ENCODE data around the gene LCE6A. TPM values are rescaled to one million over a fixed set of nuclear protein-coding genes. Genes with fewer than 3 reads are reported as not detected.

Gene LCE6A
- total RNA-seq, 1 donor from 2014 or later, result not detected

- Histone ChIP-seq H3K9ac (no peak overlapping the region), H3K79me2 (ENCODE audit: low read depth) (no peaks in the 10 kb centered on the region), H3K27ac (no peak overlapping the region), H3K4me1 (no peaks in the 10 kb centered on the region), H4K20me1 (ENCODE audit: low read depth) (no peaks in the 10 kb centered on the region), H3K9me3 (ENCODE audit: low read depth) (peaks cover 11% of the 10 kb centered on the region), H3F3A (ENCODE audit: low read depth) (no peaks in the 10 kb centered on the region), H3K36me3 (no peaks in the 10 kb centered on the region), H3K4me3 (no peak overlapping the region), H3K4me2 (no peak overlapping the region), H2AFZ (replicated peaks) (no peak overlapping the region), H3K27me3 (no peaks in the 10 kb centered on the region)
- H3K27me3 Mint-ChIP-seq (ENCODE audit: insufficient read depth, low read depth), result peaks cover 3% of the 10 kb centered on the region
- no peaks in the 10 kb centered on the region for H3K36me3 Mint-ChIP-seq
- DNase-seq (ENCODE audit: low spot score), result no peak
- H3K27ac Mint-ChIP-seq, result no peak overlapping the region
- H3K4me1 Mint-ChIP-seq, result no peaks in the 10 kb centered on the region
- no peak overlapping the region for H3K4me3 Mint-ChIP-seq
- no peak for TF ChIP-seq CTCF (IDR thresholded peaks at IDR 0.05)
- TF ChIP-seq EZH2 (IDR thresholded peaks at IDR 0.05), result no peak
- TF ChIP-seq EZH2phosphoT487 (IDR thresholded peaks at IDR 0.05), result no peak
- peaks cover 4% of the 10 kb centered on the region for H3K9me3 Mint-ChIP-seq
These were observed 43.4 kb downstream of the LCE6A start for GRCh38 chr1:152886085-152886484.

DNA sequence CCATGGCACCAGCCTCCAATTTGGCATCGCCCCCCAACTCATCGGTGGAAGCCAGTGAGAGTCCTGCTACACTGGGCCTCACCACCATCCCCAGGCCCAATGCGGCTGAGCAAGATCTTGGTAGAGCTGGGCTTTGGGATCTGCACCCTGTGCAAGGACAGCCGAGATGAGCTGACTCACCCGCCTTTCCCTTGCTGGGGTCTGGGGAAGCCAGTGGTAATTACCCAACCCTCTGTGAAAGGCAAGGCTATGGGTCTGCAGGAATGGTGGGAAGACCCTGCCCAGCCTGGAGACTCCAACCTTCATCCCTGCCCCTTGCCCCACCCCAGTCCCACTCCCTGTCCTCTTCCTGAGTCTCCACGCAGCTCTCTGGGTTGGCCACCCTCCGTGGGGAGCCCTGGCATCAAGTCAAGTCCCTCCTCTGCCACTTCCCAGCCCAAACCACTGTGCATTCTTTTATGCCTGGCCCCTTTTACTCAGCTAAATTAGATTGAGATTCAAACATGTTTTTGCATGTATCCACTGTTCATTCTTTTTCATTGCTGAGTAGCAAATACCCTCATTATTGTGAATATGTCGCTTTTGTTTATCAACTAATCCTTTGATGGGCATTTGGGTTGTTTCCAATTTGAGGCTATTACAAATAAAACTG is 44.2 kb downstream of the LCE6A start:
- Histone ChIP-seq H3K9ac (no peak overlapping the region), H3K4me3 (no peak overlapping the region), H3F3A (ENCODE audit: low read depth) (no peaks in the 10 kb centered on the region), H3K4me2 (no peak overlapping the region), H3K27me3 (no peaks in the 10 kb centered on the region), H2AFZ (replicated peaks) (no peak overlapping the region), H3K27ac (no peak overlapping the region), H3K4me1 (no peaks in the 10 kb centered on the region), H3K9me3 (ENCODE audit: low read depth) (peaks cover 15% of the 10 kb centered on the region), H4K20me1 (ENCODE audit: low read depth) (no peaks in the 10 kb centered on the region), H3K79me2 (ENCODE audit: low read depth) (no peaks in the 10 kb centered on the region), H3K36me3 (no peaks in the 10 kb centered on the region)
- Mint-ChIP-seq H3K4me1 (no peaks in the 10 kb centered on the region), H3K9me3 (peaks cover 4% of the 10 kb centered on the region), H3K36me3 (no peaks in the 10 kb centered on the region), H3K4me3 (no peak overlapping the region), H3K27ac (no peak overlapping the region), H3K27me3 (ENCODE audit: insufficient read depth, low read depth) (peaks cover 3% of the 10 kb centered on the region)
- no peak for DNase-seq (ENCODE audit: low spot score)
- TF ChIP-seq CTCF (IDR thresholded peaks at IDR 0.05) (no peak), EZH2 (IDR thresholded peaks at IDR 0.05) (no peak)

- Mint-ChIP-seq H3K36me3 (no peaks in the 10 kb centered on the region), H3K4me1 (no peaks in the 10 kb centered on the region), H3K27me3 (ENCODE audit: insufficient read depth, low read depth) (no peaks in the 10 kb centered on the region), H3K9me3 (no peaks in the 10 kb centered on the region), H3K4me3 (no peak overlapping the region), H3K27ac (no peak overlapping the region)
- TF ChIP-seq EZH2 (IDR thresholded peaks at IDR 0.05), result no peak
- Histone ChIP-seq H3K27me3 (no peaks in the 10 kb centered on the region), H3K79me2 (ENCODE audit: low read depth) (no peaks in the 10 kb centered on the region), H3K27ac (no peak overlapping the region), H3K4me3 (no peak overlapping the region), H3K4me2 (no peak overlapping the region), H3K36me3 (no peaks in the 10 kb centered on the region), H3K9ac (no peak overlapping the region), H2AFZ (replicated peaks) (no peak overlapping the region), H3K9me3 (ENCODE audit: low read depth) (peaks cover 26% of the 10 kb centered on the region), H3K4me1 (no peaks in the 10 kb centered on the region), H4K20me1 (ENCODE audit: low read depth) (no peaks in the 10 kb centered on the region), H3F3A (ENCODE audit: low read depth) (no peaks in the 10 kb centered on the region)
- no peak for DNase-seq (ENCODE audit: low spot score)
These were observed 45.5 kb downstream of the LCE6A start for GRCh38 chr1:152888126-152888525.

Other genes with a start within 250 kb of the LCE6A start
- gene LCE3C, start 242.6 kb upstream of the LCE6A start, total RNA-seq (ENCODE audit: low replicate concordance), result not detected in 2 replicates
- not detected in 2 replicates for gene LCE3B, start 229.0 kb upstream of the LCE6A start, total RNA-seq (ENCODE audit: low replicate concordance)
- gene LCE3A, start 219.8 kb upstream of the LCE6A start, total RNA-seq (ENCODE audit: low replicate concordance), result not detected in 2 replicates
- gene LCE2D, start 179.5 kb upstream of the LCE6A start, total RNA-seq (ENCODE audit: low replicate concordance), result not detected in 2 replicates
- not detected in 2 replicates for gene LCE2C, start 167.6 kb upstream of the LCE6A start, total RNA-seq (ENCODE audit: low replicate concordance)
- gene LCE2B, start 156.7 kb upstream of the LCE6A start, total RNA-seq (ENCODE audit: low replicate concordance), result not detected in 2 replicates
- not detected in 2 replicates for gene LCE2A, start 144.5 kb upstream of the LCE6A start, total RNA-seq (ENCODE audit: low replicate concordance)
- gene LCE4A, start 134.7 kb upstream of the LCE6A start, total RNA-seq (ENCODE audit: low replicate concordance), result not detected in 2 replicates
- gene KPRP, start 84.8 kb upstream of the LCE6A start, total RNA-seq (ENCODE audit: low replicate concordance), result not detected in 2 replicates
- gene LCE1F, start 67.7 kb upstream of the LCE6A start, total RNA-seq (ENCODE audit: low replicate concordance), result not detected in 2 replicates
- gene LCE1E, start 56.6 kb upstream of the LCE6A start, total RNA-seq (ENCODE audit: low replicate concordance), result not detected in 2 replicates
- not detected in 2 replicates for gene LCE1D, start 46.1 kb upstream of the LCE6A start, total RNA-seq (ENCODE audit: low replicate concordance)
- gene LCE1C, start 36.2 kb upstream of the LCE6A start, total RNA-seq (ENCODE audit: low replicate concordance), result not detected in 2 replicates
- not detected in 2 replicates for gene LCE1B, start 30.9 kb upstream of the LCE6A start, total RNA-seq (ENCODE audit: low replicate concordance)
- gene LCE1A, start 15.4 kb upstream of the LCE6A start, total RNA-seq (ENCODE audit: low replicate concordance), result not detected in 2 replicates
- gene LCE7A, start 17.1 kb downstream of the LCE6A start, total RNA-seq (ENCODE audit: low replicate concordance), result not detected in 2 replicates
- gene SMCP, start 35.5 kb downstream of the LCE6A start, total RNA-seq (ENCODE audit: low replicate concordance), result not detected in 2 replicates
- not detected in 2 replicates for gene IVL, start 65.7 kb downstream of the LCE6A start, total RNA-seq (ENCODE audit: low replicate concordance)
- gene SPRR5, start 104.3 kb downstream of the LCE6A start, total RNA-seq (ENCODE audit: low replicate concordance), result not detected in 2 replicates
- not detected in 2 replicates for gene SPRR4, start 127.8 kb downstream of the LCE6A start, total RNA-seq (ENCODE audit: low replicate concordance)
- gene SPRR1A, start 141.2 kb downstream of the LCE6A start, total RNA-seq (ENCODE audit: low replicate concordance), result not detected in 2 replicates
- gene SPRR3, start 158.9 kb downstream of the LCE6A start, total RNA-seq (ENCODE audit: low replicate concordance), result not detected in 2 replicates
- gene SPRR1B, start 188.3 kb downstream of the LCE6A start, total RNA-seq (ENCODE audit: low replicate concordance), result not detected in 2 replicates
- gene SPRR2D, start 198.3 kb downstream of the LCE6A start, total RNA-seq (ENCODE audit: low replicate concordance), result not detected in 2 replicates
- gene SPRR2A, start 214.7 kb downstream of the LCE6A start, total RNA-seq (ENCODE audit: low replicate concordance), result not detected in 2 replicates
- not detected in 2 replicates for gene SPRR2B, start 228.8 kb downstream of the LCE6A start, total RNA-seq (ENCODE audit: low replicate concordance)